Peyer's patch (tissue), 4 donors: ENCODE data around the gene HK3. TPM values are rescaled to one million over a fixed set of nuclear protein-coding genes. Genes with fewer than 3 reads are reported as not detected.

Source experiments
- DNase-seq, 3 donors: peaks; one replicate each; pipeline ENCODE4 v3.0.0-alpha.2; 2017 to 2019
- H3K27ac ChIP-seq, 4 donors: fragments of 200-600 bp; sonication (generic); one replicate each; pipeline ENCODE4 v1.5.1; 2016 to 2019
- H3K27me3 ChIP-seq, 2 donors: fragments of 200-600 bp; sonication (generic); one replicate each; pipeline ENCODE4 v1.5.1; 2019
- H3K36me3 ChIP-seq, 3 donors: fragments of 200-600 bp; sonication (generic); one replicate each; pipeline ENCODE4 v1.5.1; 2016 to 2019
- H3K4me1 ChIP-seq, 4 donors: fragments of 200-600 bp; sonication (generic); one replicate each; pipeline ENCODE4 v1.5.1; 2016 to 2019
- H3K4me3 ChIP-seq, 4 donors: fragments of 200-600 bp; sonication (generic); 1 replicate in 3 of 4; 2 replicates in 1 of 4; pipeline ENCODE4 v1.5.1; 2016 to 2019; ENCODE audit warnings: mild to moderate bottlenecking in 1 of 4
- H3K9me3 ChIP-seq, 4 donors: fragments of 200-600 bp; sonication (generic); one replicate each; pipeline ENCODE4 v1.5.1; 2016 to 2019; ENCODE audit warnings: mild to moderate bottlenecking in 1 of 4
- CTCF ChIP-seq, 6 experiments: fragments of 450-650 bp in 4 of 6; fragments of 200-600 bp in 2 of 6; sonication (generic) in 1 of 6; IDR thresholded peaks; one replicate each; pipeline ENCODE4 v1.5.1; 2017 to 2019; ENCODE audit warnings: antibody characterized with exemption in 6 of 6, mild to moderate bottlenecking in 3 of 6, moderate library complexity in 1 of 6
- POLR2A ChIP-seq, 2 donors: fragments of 450-650 bp; IDR thresholded peaks; one replicate each; pipeline ENCODE4 v1.5.1; 2017; ENCODE audit warnings: antibody characterized with exemption in 2 of 2, mild to moderate bottlenecking in 2 of 2, moderate library complexity in 2 of 2
- total RNA-seq, 4 donors: library from RNA; depleted of rRNA; stranded (reverse); fragments of >200 nt; gene quantifications; one replicate each; pipeline ENCODE4 v1.1.0, GENCODE V29; 2016

Gene HK3
- total RNA-seq, 4 donors from 2014 or later: 1.6 to 7.4 (median 3.6) TPM

DNA sequence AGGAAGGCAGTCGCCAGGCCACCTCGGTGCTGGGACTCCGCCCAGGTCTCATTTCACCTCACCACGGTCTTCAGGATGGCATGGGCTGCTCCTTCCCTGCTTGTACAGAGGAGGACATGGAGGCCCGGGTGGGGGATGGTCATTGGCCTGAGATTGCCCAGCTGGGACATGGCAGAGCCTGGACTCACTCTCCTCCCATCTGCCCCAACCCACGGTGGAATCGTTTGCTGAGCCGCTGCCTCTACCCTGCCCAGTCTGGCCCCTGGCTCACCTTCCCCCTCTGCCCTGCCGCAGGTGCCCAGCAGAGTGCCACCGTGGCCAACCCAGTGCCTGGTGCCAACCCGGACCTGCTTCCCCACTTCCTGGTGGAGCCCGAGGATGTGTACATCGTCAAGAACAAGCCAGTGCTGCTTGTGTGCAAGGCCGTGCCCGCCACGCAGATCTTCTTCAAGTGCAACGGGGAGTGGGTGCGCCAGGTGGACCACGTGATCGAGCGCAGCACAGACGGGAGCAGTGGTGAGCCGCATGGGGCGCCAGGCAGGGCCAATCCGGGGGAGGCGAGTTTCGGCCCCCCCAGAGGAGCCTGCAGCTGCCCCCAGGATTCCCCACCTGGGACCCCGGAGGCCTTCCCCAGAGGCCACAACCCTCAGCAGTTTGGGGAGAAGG is 36.7 kb downstream of the HK3 start:
- peaks cover 0 to 17% of the 10 kb centered on the region in 2 donors for H3K27me3 ChIP-seq
- H3K27ac ChIP-seq: no peak overlapping the region
- no peak overlapping the region for H3K4me3 ChIP-seq
- H3K36me3 ChIP-seq: no peaks in the 10 kb centered on the region
- no peaks in the 10 kb centered on the region for H3K9me3 ChIP-seq
- no peaks in the 10 kb centered on the region for H3K4me1 ChIP-seq
- TF ChIP-seq POLR2A (IDR thresholded peaks at IDR 0.05) (no peak), CTCF (IDR thresholded peaks at IDR 0.05) (no peak)
- DNase-seq: no peak

DNA sequence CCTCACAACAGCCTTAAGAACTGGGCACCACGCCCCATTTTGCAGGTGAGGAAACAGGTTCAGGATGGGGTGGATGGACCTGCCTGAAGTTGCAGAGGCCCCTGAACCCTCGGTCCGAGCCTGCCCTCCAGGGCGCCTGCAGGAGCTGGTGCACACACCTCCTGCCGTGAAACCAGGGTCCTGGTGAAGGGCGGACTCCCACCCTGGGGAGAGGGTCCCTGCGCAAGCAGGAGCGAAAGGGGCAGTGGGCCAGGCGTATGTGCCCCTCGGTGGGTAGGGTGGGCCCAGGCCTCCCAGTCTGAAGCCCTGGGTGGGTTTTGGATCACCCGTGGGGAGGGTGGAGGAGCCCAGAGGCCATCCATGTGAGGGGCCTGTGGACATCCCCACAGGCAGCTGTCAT is 37.9 kb downstream of the HK3 start:
- TF ChIP-seq POLR2A (IDR thresholded peaks at IDR 0.05) (no peak), CTCF (IDR thresholded peaks at IDR 0.05) (no peak)
- Histone ChIP-seq H3K4me3 (no peak overlapping the region), H3K4me1 (no peaks in the 10 kb centered on the region), H3K27me3 (peaks cover 0 to 13% of the 10 kb centered on the region in 2 donors), H3K27ac (no peak overlapping the region), H3K36me3 (no peaks in the 10 kb centered on the region), H3K9me3 (no peaks in the 10 kb centered on the region)
- DNase-seq: no peak

DNA sequence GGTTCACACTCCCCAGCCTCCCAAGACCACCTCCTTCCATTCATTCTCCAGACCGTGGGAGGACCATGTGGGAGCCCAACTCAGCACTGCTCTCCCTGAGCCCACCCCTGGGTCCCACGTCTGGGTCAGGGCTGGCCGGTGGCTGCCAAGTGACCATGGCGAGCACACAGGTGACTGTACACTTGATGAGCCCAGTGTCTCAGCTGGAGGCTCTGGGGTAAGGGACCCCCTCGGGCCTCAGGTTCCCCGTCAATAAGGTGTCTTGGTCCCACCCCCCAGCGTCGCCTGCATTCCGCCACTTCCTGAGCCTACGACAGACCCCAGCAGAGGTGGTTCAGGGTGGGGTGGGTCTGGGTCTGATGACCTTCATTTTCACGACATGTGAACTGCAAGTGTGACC is 38.8 kb downstream of the HK3 start:
- no peaks in the 10 kb centered on the region for H3K36me3 ChIP-seq
- H3K27me3 ChIP-seq: peaks cover 0 to 6% of the 10 kb centered on the region in 2 donors

DNA sequence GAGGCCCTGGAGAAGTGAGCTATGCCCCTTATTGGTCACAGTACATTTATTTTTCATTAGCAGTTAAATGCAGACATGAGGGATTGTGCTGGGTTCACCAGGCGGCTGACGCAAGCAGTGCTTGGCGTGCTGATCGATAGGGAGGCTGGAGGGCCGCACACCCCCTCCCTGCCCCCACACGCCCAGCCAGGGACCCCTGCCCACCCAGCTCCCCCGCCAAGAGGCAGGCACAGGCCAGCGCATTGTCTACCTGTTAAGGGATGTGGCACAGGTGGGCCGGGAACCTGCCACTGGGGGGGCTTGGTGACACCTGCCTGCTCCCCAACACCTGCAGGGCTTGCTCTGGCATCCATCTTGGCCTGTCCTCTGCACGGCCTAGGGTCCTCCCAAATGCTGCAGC is 39.2 kb downstream of the HK3 start:
- no peaks in the 10 kb centered on the region for H3K36me3 ChIP-seq
- no peak overlapping the region for H3K27ac ChIP-seq
- H3K4me1 ChIP-seq: no peaks in the 10 kb centered on the region
- TF ChIP-seq CTCF (IDR thresholded peaks at IDR 0.05) (no peak), POLR2A (IDR thresholded peaks at IDR 0.05) (no peak)
- no peaks in the 10 kb centered on the region for H3K9me3 ChIP-seq
- DNase-seq: no peak
- H3K27me3 ChIP-seq: peaks cover 0 to 6% of the 10 kb centered on the region in 2 donors
- no peak overlapping the region for H3K4me3 ChIP-seq

More for the DNA sequence above, 38.8 kb downstream of the HK3 start:
- no peak for DNase-seq
- no peak overlapping the region for H3K27ac ChIP-seq
- TF ChIP-seq POLR2A (IDR thresholded peaks at IDR 0.05): no peak
- TF ChIP-seq CTCF (IDR thresholded peaks at IDR 0.05): no peak
- H3K4me1 ChIP-seq: no peaks in the 10 kb centered on the region
- no peaks in the 10 kb centered on the region for H3K9me3 ChIP-seq
- no peak overlapping the region for H3K4me3 ChIP-seq

GRCh38 chr5:176857894-176858273 is 41.3 kb downstream of the HK3 start:
- TF ChIP-seq CTCF (IDR thresholded peaks at IDR 0.05): no peak
- TF ChIP-seq POLR2A (IDR thresholded peaks at IDR 0.05): no peak
- H3K4me1 ChIP-seq: no peaks in the 10 kb centered on the region
- H3K27me3 ChIP-seq: peaks cover 0 to 6% of the 10 kb centered on the region in 2 donors
- H3K27ac ChIP-seq: no peak overlapping the region
- no peak for DNase-seq
- no peak overlapping the region for H3K4me3 ChIP-seq
- no peaks in the 10 kb centered on the region for H3K36me3 ChIP-seq
- H3K9me3 ChIP-seq: no peaks in the 10 kb centered on the region
